Adipocyte (in vitro differentiated cells): ENCODE measurements around the gene HOXB8.
A peak's percentile ranks its signal among the peaks of the same experiment; 100 is the strongest.

Source experiments
- DNase-seq: peaks from one replicate; pipeline ENCODE4 v3.0.0-alpha.2; 2015; ENCODE audit warnings: low read depth
- H3K27me3 ChIP-seq: replicated peaks from 2 replicates; pipeline ENCODE4 v1.7.0; 2013; ENCODE audit warnings: mild to moderate bottlenecking, low read length, moderate library complexity; ENCODE audit not compliant: control insufficient read depth, insufficient read depth
- H3K36me3 ChIP-seq: 2 replicates; pipeline ENCODE4 v1.7.0; 2013; ENCODE audit warnings: low read length, mild to moderate bottlenecking, moderate library complexity; ENCODE audit not compliant: control insufficient read depth, insufficient read depth, severe bottlenecking
- H3K4me1 ChIP-seq: 2 replicates; pipeline ENCODE4 v1.7.0; 2013; ENCODE audit warnings: mild to moderate bottlenecking, low read length, moderate library complexity; ENCODE audit not compliant: control insufficient read depth, insufficient read depth
- H3K4me3 ChIP-seq: 2 replicates; pipeline ENCODE4 v1.7.0; 2013; ENCODE audit warnings: mild to moderate bottlenecking, low read length, moderate library complexity
- H3K9ac ChIP-seq: 2 replicates; pipeline ENCODE4 v1.7.0; 2013; ENCODE audit warnings: mild to moderate bottlenecking, low read length, moderate library complexity
- H3K9me3 ChIP-seq: 2 replicates; pipeline ENCODE4 v1.7.0; 2013; ENCODE audit warnings: mild to moderate bottlenecking, low read length, moderate library complexity; ENCODE audit not compliant: control insufficient read depth

HOXB8 gene

GRCh38 chr17:48565022-48565554 is 50.0 kb downstream of the HOXB8 start:
- Histone ChIP-seq H3K27me3 (no peaks in the 10 kb centered on the region), H3K9ac (peak overlapping the region; percentile 79), H3K36me3 (no peaks in the 10 kb centered on the region), H3K4me1 (peaks cover 52% of the 10 kb centered on the region), H3K4me3 (peak overlapping the region; percentile 76), H3K9me3 (no peaks in the 10 kb centered on the region)
- no peak for DNase-seq

DNA sequence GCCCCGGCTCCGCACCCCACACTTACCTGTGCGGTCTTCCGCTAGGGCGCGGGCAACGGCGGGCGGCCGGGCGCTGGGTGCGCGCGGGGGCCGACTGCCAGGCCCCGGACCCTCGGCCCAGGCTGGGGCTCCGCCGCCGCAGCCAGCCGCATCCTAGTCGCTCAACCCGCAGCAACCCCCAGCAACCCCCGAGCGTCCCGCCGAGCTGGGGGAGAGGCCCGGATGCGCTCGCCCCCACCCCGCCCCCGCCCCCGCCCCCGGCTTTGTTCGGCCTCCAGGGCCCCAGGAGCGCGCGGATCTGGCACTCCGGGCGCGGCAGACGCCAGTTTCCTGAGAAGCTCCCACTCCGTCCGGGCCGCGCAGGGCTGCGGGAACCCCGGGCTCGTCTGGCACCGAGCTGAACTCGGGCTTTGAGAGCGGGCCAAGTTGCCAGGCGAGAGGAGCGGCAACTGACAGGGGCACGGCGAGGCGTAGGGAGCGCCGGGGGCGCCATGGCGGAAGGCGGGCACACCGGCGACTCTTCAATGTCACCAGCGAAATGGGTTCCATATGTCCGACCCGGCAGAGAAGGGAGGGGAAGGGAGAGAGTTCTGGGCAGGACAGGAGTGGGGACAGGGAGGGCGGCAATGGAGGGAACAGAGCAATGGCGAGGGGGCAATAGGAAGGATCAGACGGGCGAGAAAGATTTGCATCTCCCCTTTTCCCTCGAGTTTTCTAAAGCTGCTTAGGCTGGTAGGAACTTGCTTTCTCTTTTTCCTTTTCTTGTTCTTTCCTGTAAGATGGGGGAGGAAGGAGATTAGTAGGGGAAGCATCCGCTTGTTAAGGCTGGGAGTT is 50.7 kb downstream of the HOXB8 start:
- no peaks in the 10 kb centered on the region for H3K27me3 ChIP-seq
- H3K4me3 ChIP-seq = peak overlapping the region; percentile 76
- peak overlapping the region; percentile 79 for H3K9ac ChIP-seq
- no peaks in the 10 kb centered on the region for H3K36me3 ChIP-seq
- no peak for DNase-seq
- H3K9me3 ChIP-seq = no peaks in the 10 kb centered on the region
- H3K4me1 ChIP-seq = peaks cover 52% of the 10 kb centered on the region

- Histone ChIP-seq H3K4me1 (peaks cover 52% of the 10 kb centered on the region), H3K4me3 (peak overlapping the region; percentile 33)
Measured at GRCh38 chr17:48563867-48564187, 51.3 kb downstream of the HOXB8 start.

GRCh38 chr17:48563385-48563838 is 51.7 kb downstream of the HOXB8 start:
- Histone ChIP-seq H3K4me3 (no peak overlapping the region), H3K9me3 (no peaks in the 10 kb centered on the region), H3K27me3 (no peaks in the 10 kb centered on the region), H3K4me1 (peaks cover 52% of the 10 kb centered on the region), H3K9ac (no peak overlapping the region), H3K36me3 (no peaks in the 10 kb centered on the region)
- DNase-seq = no peak

More at GRCh38 chr17:48563867-48564187, 51.3 kb downstream of the HOXB8 start:
- H3K9me3 ChIP-seq = no peaks in the 10 kb centered on the region
- no peaks in the 10 kb centered on the region for H3K36me3 ChIP-seq
- no peaks in the 10 kb centered on the region for H3K27me3 ChIP-seq
- H3K9ac ChIP-seq = peak overlapping the region; percentile 53
- no peak for DNase-seq

- Histone ChIP-seq H3K27me3 (no peaks in the 10 kb centered on the region), H3K4me3 (no peak overlapping the region), H3K9ac (no peak overlapping the region), H3K36me3 (no peaks in the 10 kb centered on the region), H3K4me1 (peaks cover 47% of the 10 kb centered on the region), H3K9me3 (no peaks in the 10 kb centered on the region)
- DNase-seq = no peak
Measured at GRCh38 chr17:48562934-48563333, 52.2 kb downstream of the HOXB8 start.
